ENCODE results near the gene COPS8. TPM values are rescaled to one million over a fixed set of nuclear protein-coding genes. Genes with fewer than 3 reads are reported as not detected.

The COPS8 gene
- total and polyA plus RNA-seq, 2 experiments from 2014 or later = 120 to 130 TPM

DNA sequence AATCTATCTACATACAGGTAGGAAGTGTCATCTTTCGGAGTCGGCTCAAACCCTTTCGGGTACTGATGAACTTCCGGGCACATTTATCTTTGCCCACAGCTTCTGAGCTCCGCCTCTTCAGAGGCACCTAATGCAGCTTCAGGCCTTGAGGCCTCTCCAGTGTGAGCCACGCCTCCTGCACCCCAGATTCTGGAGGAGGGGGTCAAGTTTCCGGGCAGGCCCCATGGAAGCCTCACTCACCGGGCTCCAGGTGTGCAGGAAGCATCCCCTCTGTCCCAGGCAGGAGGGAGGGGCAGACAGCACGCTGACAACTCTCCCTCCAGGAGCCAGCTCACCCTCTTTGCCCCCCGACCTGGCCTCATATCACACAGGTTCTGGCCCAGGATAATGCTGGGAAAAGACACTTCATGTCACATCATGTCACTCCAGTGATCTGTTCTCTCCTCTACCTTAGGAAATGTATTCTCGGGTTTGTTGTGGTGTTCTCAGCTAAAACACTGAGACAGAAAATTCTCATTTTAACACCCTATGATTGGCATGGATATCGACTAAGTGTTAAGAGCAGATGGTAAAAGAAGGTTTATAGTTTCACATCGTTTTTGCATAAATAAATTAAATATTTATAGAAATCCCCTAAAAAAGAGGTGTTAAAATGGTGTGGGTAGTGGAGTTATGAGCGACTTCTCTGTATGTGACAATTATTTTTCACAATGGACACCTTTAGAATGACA lies 46.2 kb upstream of the COPS8 start:
- Histone ChIP-seq H2AFZ (no peak overlapping the region), H3K4me1 (ENCODE audit: insufficient read depth) (peaks cover 13% of the 10 kb centered on the region), H4K20me1 (replicated peaks; ENCODE audit: insufficient read depth) (no peaks in the 10 kb centered on the region), H3F3A (replicated peaks; ENCODE audit: low read depth) (no peaks in the 10 kb centered on the region), H3K36me3 (ENCODE audit: insufficient read depth) (no peaks in the 10 kb centered on the region), H3K9me2 (ENCODE audit: insufficient read depth) (no peaks in the 10 kb centered on the region), H3K27me3 (ENCODE audit: insufficient read depth) (no peaks in the 10 kb centered on the region), H3K4me2 (no peak overlapping the region), H3K27ac (ENCODE audit: low read depth) (no peak overlapping the region), H3K4me3 (no peak overlapping the region), H3K79me2 (replicated peaks; ENCODE audit: insufficient read depth) (no peaks in the 10 kb centered on the region)
- DNase-seq (ENCODE audit: low spot score) (peak; percentile 65), ATAC-seq (peak; percentile 82)
- Mint-ChIP-seq H3K27ac (no peak overlapping the region), H3K36me3 (ENCODE audit: low read depth) (no peaks in the 10 kb centered on the region), H3K4me1 (peaks cover 33% of the 10 kb centered on the region), H3K27me3 (ENCODE audit: insufficient read depth, low read depth, poor library complexity) (peaks cover 1% of the 10 kb centered on the region), H3K9me3 (no peaks in the 10 kb centered on the region), H3K4me3 (no peak overlapping the region)
- TF ChIP-seq EZH2 (IDR thresholded peaks at IDR 0.05; ENCODE audit: low read depth, unreplicated experiment) = no peak

DNA sequence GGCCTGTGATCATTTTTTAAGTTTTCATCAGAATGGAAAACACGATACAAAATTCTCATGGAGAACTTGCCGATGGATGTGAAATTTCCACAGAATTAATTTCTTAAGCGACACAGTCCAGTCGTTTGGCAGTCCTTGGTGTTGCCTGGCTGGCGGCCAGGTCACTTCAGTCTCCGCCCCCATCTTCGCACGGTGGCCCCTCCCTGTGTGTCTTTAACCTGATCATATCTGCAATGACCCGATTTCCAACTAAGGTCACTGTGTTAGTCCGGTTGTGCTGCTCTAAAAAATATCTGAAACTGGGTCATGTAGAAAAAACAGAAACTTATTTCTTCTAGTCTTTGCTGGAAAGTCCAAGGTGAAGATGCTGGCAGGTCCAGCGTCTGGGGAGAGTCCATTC lies 44.5 kb upstream of the COPS8 start:
- DNase-seq (ENCODE audit: low spot score) (no peak), ATAC-seq (no peak)
- no peaks in the 10 kb centered on the region for H3K36me3 ChIP-seq (ENCODE audit: insufficient read depth)
- 0 out of 2 replicates have a peak, but pooled peaks cover 3% of the 10 kb centered on the region for H3K9me2 ChIP-seq (ENCODE audit: insufficient read depth)
- Mint-ChIP-seq H3K4me3 (no peak overlapping the region), H3K4me1 (peaks cover 33% of the 10 kb centered on the region), H3K9me3 (no peaks in the 10 kb centered on the region), H3K27ac (no peak overlapping the region), H3K36me3 (ENCODE audit: low read depth) (no peaks in the 10 kb centered on the region), H3K27me3 (ENCODE audit: insufficient read depth, low read depth, poor library complexity) (peaks cover 1% of the 10 kb centered on the region)
- no peak overlapping the region for H3K4me3 ChIP-seq
- no peaks in the 10 kb centered on the region for H4K20me1 ChIP-seq (replicated peaks; ENCODE audit: insufficient read depth)
- no peaks in the 10 kb centered on the region for H3K27me3 ChIP-seq (ENCODE audit: insufficient read depth)
- no peaks in the 10 kb centered on the region for H3K79me2 ChIP-seq (replicated peaks; ENCODE audit: insufficient read depth)
- TF ChIP-seq CREB1 (CRISPR knock-in tag; IDR thresholded peaks at IDR 0.05; ENCODE audit: low read depth) (no peak), JUNB (IDR thresholded peaks at IDR 0.05; ENCODE audit: unreplicated experiment) (no peak), ETS1 (IDR thresholded peaks at IDR 0.05) (no peak), ZNF114 (CRISPR knock-in tag; IDR thresholded peaks at IDR 0.05) (no peak)
- no peak overlapping the region for H3K4me2 ChIP-seq
- H2AFZ ChIP-seq = no peak overlapping the region
- peaks cover 13% of the 10 kb centered on the region for H3K4me1 ChIP-seq (ENCODE audit: insufficient read depth)
- no peaks in the 10 kb centered on the region for H3F3A ChIP-seq (replicated peaks; ENCODE audit: low read depth)
- H3K27ac ChIP-seq (ENCODE audit: low read depth) = no peak overlapping the region

GRCh38 chr2:237042101-237042500 lies 43.6 kb upstream of the COPS8 start:
- peaks cover 33% of the 10 kb centered on the region for H3K4me1 Mint-ChIP-seq
- H3K4me2 ChIP-seq = 0 out of 2 replicates have a peak overlapping the region, but pooled peaks have one; percentile 13
- H3K27me3 Mint-ChIP-seq (ENCODE audit: insufficient read depth, low read depth, poor library complexity) = peaks cover 1% of the 10 kb centered on the region
- no peaks in the 10 kb centered on the region for H4K20me1 ChIP-seq (replicated peaks; ENCODE audit: insufficient read depth)
- peaks cover 13% of the 10 kb centered on the region for H3K4me1 ChIP-seq (ENCODE audit: insufficient read depth)
- H3K27ac Mint-ChIP-seq = no peak overlapping the region
- H3K9me2 ChIP-seq (ENCODE audit: insufficient read depth) = 0 out of 2 replicates have a peak, but pooled peaks cover 3% of the 10 kb centered on the region
- H3K4me3 Mint-ChIP-seq = no peak overlapping the region
- DNase-seq (ENCODE audit: low spot score) (peak; percentile 43), ATAC-seq (peak; percentile 92)
- H3K36me3 ChIP-seq (ENCODE audit: insufficient read depth) = no peaks in the 10 kb centered on the region
- no peak overlapping the region for H2AFZ ChIP-seq
- H3K36me3 Mint-ChIP-seq (ENCODE audit: low read depth) = no peaks in the 10 kb centered on the region
- no peaks in the 10 kb centered on the region for H3F3A ChIP-seq (replicated peaks; ENCODE audit: low read depth)
- no peak overlapping the region for H3K4me3 ChIP-seq
- H3K27me3 ChIP-seq (ENCODE audit: insufficient read depth) = no peaks in the 10 kb centered on the region
- H3K9me3 Mint-ChIP-seq = peaks cover under 1% of the 10 kb centered on the region; the same call in 1 of the 3 replicates
- no peak overlapping the region for H3K27ac ChIP-seq (ENCODE audit: low read depth)
- TF ChIP-seq CTCF (conservative IDR thresholded peaks at IDR 0.05; ENCODE audit: low read depth in 2 of 2) (no peak), ZNF462 (CRISPR knock-in tag; IDR thresholded peaks at IDR 0.05) (peak; percentile 62)
- H3K79me2 ChIP-seq (replicated peaks; ENCODE audit: insufficient read depth) = no peaks in the 10 kb centered on the region

All from GM23338 (cell line).